Calu3 (cell line): ENCODE measurements around the gene DGLUCY. TPM values are rescaled to one million over a fixed set of nuclear protein-coding genes. Genes with fewer than 3 reads are reported as not detected.
"Not testable (repeated sequence)": the region's sequence is repeated elsewhere in the genome, so short reads cannot be mapped to it uniquely, and the experiment has no call there.

Experiments
- BruUV-seq: library from RNA; stranded (reverse); fragments of 400-500 nt; replicated peaks from 2 replicates; lab custom pipeline; 2021; lab: Mats Ljungman, UMichigan
- CTCF ChIA-PET: fragments of 300-600 bp; sonication (Branson Sonifier 250); formaldehyde crosslinking; loops from one replicate; lab custom pipeline; 2022; ENCODE audit warnings: antibody characterized with exemption; lab: Charles Lee
- DNase-seq: peaks from one replicate; pipeline ENCODE4 v3.0.0; 2022
- H3K27ac Mint-ChIP-seq: one replicate; pipeline ENCODE4 v1.8.0; 2022; ENCODE audit warnings: mixed read lengths; ENCODE audit not compliant: unreplicated experiment
- H3K27me3 Mint-ChIP-seq: one replicate; pipeline ENCODE4 v1.8.0; 2022; ENCODE audit warnings: mixed read lengths; ENCODE audit not compliant: unreplicated experiment
- H3K36me3 Mint-ChIP-seq: one replicate; pipeline ENCODE4 v1.8.0; 2022; ENCODE audit warnings: mild to moderate bottlenecking, moderate library complexity, mixed read lengths; ENCODE audit not compliant: insufficient read depth, unreplicated experiment
- H3K4me1 Mint-ChIP-seq: one replicate; pipeline ENCODE4 v1.8.0; 2022; ENCODE audit warnings: mild to moderate bottlenecking, low read depth, mixed read lengths; ENCODE audit not compliant: unreplicated experiment
- H3K4me3 Mint-ChIP-seq: one replicate; pipeline ENCODE4 v1.8.0; 2022; ENCODE audit warnings: mild to moderate bottlenecking, low read depth, moderate library complexity, mixed read lengths; ENCODE audit not compliant: unreplicated experiment
- H3K9me3 Mint-ChIP-seq: one replicate; pipeline ENCODE4 v1.8.0; 2022; ENCODE audit warnings: low read depth, mixed read lengths; ENCODE audit not compliant: unreplicated experiment
- CTCF ChIP-seq: fragments of 200-600 bp; IDR thresholded peaks from one replicate; pipeline ENCODE4 v1.8.0; 2022; ENCODE audit warnings: antibody characterized with exemption; ENCODE audit not compliant: unreplicated experiment
- intact Hi-C: fragments of 100-400 bp; cut with micrococcal nuclease; formaldehyde crosslinking; loops from one replicate; pipeline ENCODE4 v1.10.0; 2022; ENCODE audit not compliant: unreplicated experiment
- total RNA-seq: library from RNA; stranded (reverse); gene quantifications from 2 replicates; pipeline ENCODE4 v1.2.3, GENCODE V29; 2022

The DGLUCY gene
- total RNA-seq, 1 experiment from 2014 or later: 69.3 TPM

GRCh38 chr14:91263329-91263728, 149.5 kb downstream of the DGLUCY start:
- no TSS peak for BruUV-seq
- CTCF ChIA-PET: no interaction called here
- Mint-ChIP-seq H3K9me3 (no peaks in the 10 kb centered on the region), H3K4me1 (peaks cover 10% of the 10 kb centered on the region), H3K27me3 (peaks cover 42% of the 10 kb centered on the region), H3K4me3 (peak overlapping the region; percentile 0), H3K27ac (no peak overlapping the region), H3K36me3 (no peaks in the 10 kb centered on the region)
- intact Hi-C loops: no loop called here
- TF ChIP-seq CTCF: no peak
- DNase-seq: no peak

- no TSS peak for BruUV-seq
- CTCF ChIA-PET: interaction anchor here (0.6 kb wide), 1 partner anchor 869 kb away, joined by 3 read pairs; no protein-coding TSS in a partner anchor
- Mint-ChIP-seq H3K27ac (no peak overlapping the region), H3K9me3 (no peaks in the 10 kb centered on the region), H3K36me3 (no peaks in the 10 kb centered on the region), H3K27me3 (peaks cover 32% of the 10 kb centered on the region), H3K4me1 (peaks cover 10% of the 10 kb centered on the region), H3K4me3 (peak overlapping the region; percentile 0)
- TF ChIP-seq CTCF: no peak
- intact Hi-C loops: no loop called here
- peak; percentile 16 for DNase-seq
These were observed 150.6 kb downstream of the DGLUCY start for GRCh38 chr14:91264151-91265150.

- H3K27ac Mint-ChIP-seq: no peak overlapping the region
These were observed 151.5 kb downstream of the DGLUCY start for GRCh38 chr14:91265404-91265803.

GRCh38 chr14:91266276-91266675, 152.4 kb downstream of the DGLUCY start:
- H3K4me1 Mint-ChIP-seq: peaks cover 10% of the 10 kb centered on the region
- H3K9me3 Mint-ChIP-seq, H3K36me3 Mint-ChIP-seq, H3K4me3 Mint-ChIP-seq, BruUV-seq, intact Hi-C loops, DNase-seq, H3K27ac Mint-ChIP-seq, CTCF ChIA-PET: not testable (repeated sequence)
- peaks cover 32% of the 10 kb centered on the region for H3K27me3 Mint-ChIP-seq

More at GRCh38 chr14:91265404-91265803, 151.5 kb downstream of the DGLUCY start:
- no peak for DNase-seq
- H3K4me3 Mint-ChIP-seq: peak overlapping the region; percentile 0
- BruUV-seq: no TSS peak
- H3K4me1 Mint-ChIP-seq: peaks cover 10% of the 10 kb centered on the region
- CTCF ChIA-PET: no interaction called here
- no peak for TF ChIP-seq CTCF
- peaks cover 32% of the 10 kb centered on the region for H3K27me3 Mint-ChIP-seq
- intact Hi-C loops: no loop called here
- H3K36me3 Mint-ChIP-seq: no peaks in the 10 kb centered on the region
- H3K9me3 Mint-ChIP-seq: no peaks in the 10 kb centered on the region
